KMS-11 (cell line): ENCODE measurements around the gene USP24.
"Not testable (repeated sequence)": the region's sequence is repeated elsewhere in the genome, so short reads cannot be mapped to it uniquely, and the experiment has no call there.

Experiments used
- H2AFZ ChIP-seq: fragments of 200-600 bp; sonication (generic); 2 replicates; pipeline ENCODE4 v1.6.1; 2016; ENCODE audit warnings: antibody characterized with exemption, mixed run types, low read depth
- H3K27ac ChIP-seq: fragments of 200-600 bp; sonication (generic); 2 replicates; pipeline ENCODE4 v1.6.1; 2016; ENCODE audit warnings: mild to moderate bottlenecking, mixed run types
- H3K27me3 ChIP-seq: fragments of 200-600 bp; sonication (generic); 2 replicates; pipeline ENCODE4 v1.6.1; 2017; ENCODE audit warnings: mild to moderate bottlenecking, low read depth, mixed run types, moderate library complexity; ENCODE audit not compliant: insufficient read depth
- H3K36me3 ChIP-seq: fragments of 200-600 bp; sonication (generic); 2 replicates; pipeline ENCODE4 v1.6.1; 2017; ENCODE audit warnings: mild to moderate bottlenecking, mixed run types; ENCODE audit not compliant: insufficient read depth
- H3K4me1 ChIP-seq: fragments of 200-600 bp; sonication (generic); 2 replicates; pipeline ENCODE4 v1.6.1; 2016; ENCODE audit warnings: mild to moderate bottlenecking, low read depth, mixed run types; ENCODE audit not compliant: poor library complexity, severe bottlenecking
- H3K4me2 ChIP-seq: fragments of 200-600 bp; sonication (generic); 2 replicates; pipeline ENCODE4 v1.7.0; 2016; ENCODE audit warnings: mild to moderate bottlenecking, mixed run types
- H3K4me3 ChIP-seq: fragments of 200-600 bp; sonication (generic); IDR thresholded peaks from 2 replicates; pipeline ENCODE4 v1.6.1; 2017; ENCODE audit warnings: low read depth, low read length, mixed read lengths; ENCODE audit not compliant: insufficient read depth
- H3K79me2 ChIP-seq: fragments of 200-600 bp; sonication (generic); 2 replicates; pipeline ENCODE4 v1.6.1; 2016; ENCODE audit warnings: low read depth, mixed run types; ENCODE audit not compliant: insufficient read depth
- H3K9ac ChIP-seq: fragments of 200-600 bp; sonication (generic); 2 replicates; pipeline ENCODE4 v1.6.1; 2016; ENCODE audit warnings: mild to moderate bottlenecking, mixed run types
- H4K20me1 ChIP-seq: fragments of 200-600 bp; sonication (generic); 2 replicates; pipeline ENCODE4 v1.6.1; 2016; ENCODE audit warnings: mild to moderate bottlenecking, mixed run types; ENCODE audit not compliant: insufficient read depth
- CTCF ChIP-seq: fragments of 200-600 bp; sonication (generic); conservative IDR thresholded peaks from 2 replicates; pipeline ENCODE4 v1.6.1; 2017; ENCODE audit warnings: low read depth, mild to moderate bottlenecking, antibody characterized with exemption, low read length, moderate library complexity, mixed read lengths

The USP24 gene

GRCh38 chr1:55233145-55233777 lies 18.1 kb upstream of the USP24 start:
- Histone ChIP-seq H3K4me1 (peaks cover 13% of the 10 kb centered on the region), H3K36me3 (no peaks in the 10 kb centered on the region), H3K4me3 (no peak overlapping the region), H3K4me2 (no peak overlapping the region), H3K27ac (no peak overlapping the region), H3K9ac (no peak overlapping the region), H3K27me3 (no peaks in the 10 kb centered on the region), H2AFZ (no peak overlapping the region), H3K79me2 (no peaks in the 10 kb centered on the region), H4K20me1 (no peaks in the 10 kb centered on the region)
- TF ChIP-seq CTCF: no peak

- Histone ChIP-seq H3K4me1 (peaks cover 13% of the 10 kb centered on the region), H3K9ac (no peak overlapping the region), H3K36me3 (no peaks in the 10 kb centered on the region), H4K20me1 (no peaks in the 10 kb centered on the region), H3K4me2 (no peak overlapping the region), H3K79me2 (no peaks in the 10 kb centered on the region), H3K27me3 (no peaks in the 10 kb centered on the region), H3K27ac (no peak overlapping the region), H3K4me3 (no peak overlapping the region), H2AFZ (no peak overlapping the region)
- no peak for TF ChIP-seq CTCF
Measured at GRCh38 chr1:55232448-55233144, 17.4 kb upstream of the USP24 start.

GRCh38 chr1:55231745-55232144 lies 16.6 kb upstream of the USP24 start:
- H2AFZ ChIP-seq: no peak overlapping the region
- H3K4me3 ChIP-seq: no peak overlapping the region

GRCh38 chr1:55230659-55231058 lies 15.5 kb upstream of the USP24 start:
- Histone ChIP-seq H2AFZ (no peak overlapping the region), H3K4me3 (no peak overlapping the region), H3K79me2 (no peaks in the 10 kb centered on the region), H4K20me1 (no peaks in the 10 kb centered on the region), H3K27me3 (no peaks in the 10 kb centered on the region), H3K36me3 (no peaks in the 10 kb centered on the region), H3K4me2 (no peak overlapping the region), H3K4me1 (peaks cover 5% of the 10 kb centered on the region), H3K9ac (no peak overlapping the region), H3K27ac (no peak overlapping the region)
- TF ChIP-seq CTCF: no peak

More at GRCh38 chr1:55231745-55232144, 16.6 kb upstream of the USP24 start:
- H3K4me2 ChIP-seq: no peak overlapping the region
- H3K4me1 ChIP-seq: peaks cover 13% of the 10 kb centered on the region
- no peak overlapping the region for H3K9ac ChIP-seq
- no peak overlapping the region for H3K27ac ChIP-seq
- no peaks in the 10 kb centered on the region for H4K20me1 ChIP-seq
- no peak for TF ChIP-seq CTCF
- H3K36me3 ChIP-seq: no peaks in the 10 kb centered on the region
- H3K79me2 ChIP-seq: no peaks in the 10 kb centered on the region
- H3K27me3 ChIP-seq: no peaks in the 10 kb centered on the region

GRCh38 chr1:55229726-55230125 lies 14.6 kb upstream of the USP24 start:
- not testable (repeated sequence) for H3K79me2 ChIP-seq, H3K9ac ChIP-seq, H3K4me1 ChIP-seq, H4K20me1 ChIP-seq, H3K27me3 ChIP-seq, H3K36me3 ChIP-seq, H3K4me2 ChIP-seq, H2AFZ ChIP-seq, H3K4me3 ChIP-seq, H3K27ac ChIP-seq
